Measurements from ENCODE around the gene PAK5.

The PAK5 gene

DNA sequence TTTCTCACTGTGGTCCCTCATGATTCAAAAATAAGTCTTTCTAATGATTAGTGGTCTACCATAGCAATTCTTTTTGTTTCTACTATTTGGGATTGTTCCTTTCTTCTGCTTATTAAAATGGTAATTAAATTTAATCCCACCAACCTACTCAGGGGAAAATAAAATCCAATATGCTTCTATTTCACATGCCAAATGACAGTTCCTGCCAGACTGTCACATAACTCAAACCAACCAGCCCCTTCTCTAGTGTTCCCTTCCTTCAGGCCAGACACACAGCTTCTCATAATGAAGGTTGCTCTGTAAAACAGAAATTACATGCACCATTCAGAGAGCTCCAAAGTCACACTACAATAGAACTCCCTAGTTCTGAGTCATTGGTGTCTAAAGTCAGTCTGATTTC lies 23.2 kb downstream of the PAK5 start:
- H3K4me2 ChIP-seq (ENCODE audit: low read length) = no peak overlapping the region
- H2AFZ ChIP-seq = no peak overlapping the region
- no peaks in the 10 kb centered on the region for H3K27me3 ChIP-seq (ENCODE audit: control insufficient read depth, insufficient read depth, low read length)
- no peaks in the 10 kb centered on the region for H3K36me3 ChIP-seq (ENCODE audit: control insufficient read depth, insufficient read depth, low read length)
- no peaks in the 10 kb centered on the region for H3K9me3 ChIP-seq (ENCODE audit: control insufficient read depth, low read length)
- TF ChIP-seq, protein P1, sequence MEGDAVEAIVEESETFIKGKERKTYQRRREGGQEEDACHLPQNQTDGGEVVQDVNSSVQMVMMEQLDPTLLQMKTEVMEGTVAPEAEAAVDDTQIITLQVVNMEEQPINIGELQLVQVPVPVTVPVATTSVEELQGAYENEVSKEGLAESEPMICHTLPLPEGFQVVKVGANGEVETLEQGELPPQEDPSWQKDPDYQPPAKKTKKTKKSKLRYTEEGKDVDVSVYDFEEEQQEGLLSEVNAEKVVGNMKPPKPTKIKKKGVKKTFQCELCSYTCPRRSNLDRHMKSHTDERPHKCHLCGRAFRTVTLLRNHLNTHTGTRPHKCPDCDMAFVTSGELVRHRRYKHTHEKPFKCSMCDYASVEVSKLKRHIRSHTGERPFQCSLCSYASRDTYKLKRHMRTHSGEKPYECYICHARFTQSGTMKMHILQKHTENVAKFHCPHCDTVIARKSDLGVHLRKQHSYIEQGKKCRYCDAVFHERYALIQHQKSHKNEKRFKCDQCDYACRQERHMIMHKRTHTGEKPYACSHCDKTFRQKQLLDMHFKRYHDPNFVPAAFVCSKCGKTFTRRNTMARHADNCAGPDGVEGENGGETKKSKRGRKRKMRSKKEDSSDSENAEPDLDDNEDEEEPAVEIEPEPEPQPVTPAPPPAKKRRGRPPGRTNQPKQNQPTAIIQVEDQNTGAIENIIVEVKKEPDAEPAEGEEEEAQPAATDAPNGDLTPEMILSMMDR (IDR thresholded peaks at IDR 0.05) = no peak
- no peaks in the 10 kb centered on the region for H3K4me1 ChIP-seq
- H3K9ac ChIP-seq = no peak overlapping the region
- no peak overlapping the region for H3K27ac ChIP-seq
- H3K4me3 ChIP-seq (ENCODE audit: low read depth, low read length) = no peak overlapping the region
- no peaks in the 10 kb centered on the region for H3K79me2 ChIP-seq

DNA sequence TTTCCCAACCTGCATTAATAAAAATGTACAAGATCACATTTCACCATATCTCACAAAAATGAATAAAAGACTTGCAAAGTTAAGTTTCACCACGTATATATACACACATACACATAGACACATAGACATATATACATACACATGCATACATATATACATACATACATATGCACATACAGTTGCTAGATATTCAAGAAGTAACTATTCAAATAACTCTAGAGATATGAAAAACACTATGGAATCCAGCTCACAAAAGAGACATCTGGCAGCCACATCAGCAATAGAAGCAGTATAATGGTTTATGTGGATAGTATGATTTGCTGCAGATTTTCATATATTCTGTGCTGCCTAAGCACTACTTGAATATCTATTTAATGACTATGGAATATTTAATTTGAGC lies 28.1 kb downstream of the PAK5 start:
- Histone ChIP-seq H2AFZ (no peak overlapping the region), H3K4me1 (no peaks in the 10 kb centered on the region), H3K27me3 (ENCODE audit: control insufficient read depth, insufficient read depth, low read length) (no peaks in the 10 kb centered on the region), H3K36me3 (ENCODE audit: control insufficient read depth, insufficient read depth, low read length) (no peaks in the 10 kb centered on the region), H3K9me3 (ENCODE audit: control insufficient read depth, low read length) (no peaks in the 10 kb centered on the region), H3K4me3 (ENCODE audit: low read depth, low read length) (no peak overlapping the region), H3K27ac (no peak overlapping the region), H3K79me2 (no peaks in the 10 kb centered on the region), H3K9ac (no peak overlapping the region), H3K4me2 (ENCODE audit: low read length) (no peak overlapping the region)
- TF ChIP-seq, protein P1 (IDR thresholded peaks at IDR 0.05) = no peak

DNA sequence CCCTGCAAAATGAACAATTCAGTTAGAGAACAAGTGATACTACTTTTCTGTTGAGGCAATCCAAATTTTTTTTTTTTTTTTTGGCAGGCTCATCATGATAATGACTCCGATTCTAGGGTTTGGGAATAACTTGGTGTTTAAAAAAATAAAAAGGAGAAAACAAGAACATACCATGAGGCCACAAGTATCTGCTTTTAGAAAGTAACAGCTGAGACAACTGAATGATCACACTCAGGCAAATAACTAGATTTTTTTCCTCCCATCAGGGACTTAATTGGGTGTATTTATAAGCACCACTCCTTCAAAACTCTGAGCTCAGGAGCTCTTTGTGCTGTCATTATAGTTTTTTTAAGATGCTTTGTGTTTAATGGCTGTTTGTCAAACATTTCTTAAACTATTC lies 29.6 kb downstream of the PAK5 start:
- Histone ChIP-seq H2AFZ (no peak overlapping the region), H3K27ac (no peak overlapping the region), H3K4me2 (ENCODE audit: low read length) (no peak overlapping the region), H3K79me2 (no peaks in the 10 kb centered on the region), H3K4me1 (no peaks in the 10 kb centered on the region), H3K9me3 (ENCODE audit: control insufficient read depth, low read length) (no peaks in the 10 kb centered on the region), H3K4me3 (ENCODE audit: low read depth, low read length) (no peak overlapping the region), H3K9ac (no peak overlapping the region), H3K36me3 (ENCODE audit: control insufficient read depth, insufficient read depth, low read length) (no peaks in the 10 kb centered on the region), H3K27me3 (ENCODE audit: control insufficient read depth, insufficient read depth, low read length) (no peaks in the 10 kb centered on the region)
- TF ChIP-seq, protein P1 (IDR thresholded peaks at IDR 0.05) = no peak

DNA sequence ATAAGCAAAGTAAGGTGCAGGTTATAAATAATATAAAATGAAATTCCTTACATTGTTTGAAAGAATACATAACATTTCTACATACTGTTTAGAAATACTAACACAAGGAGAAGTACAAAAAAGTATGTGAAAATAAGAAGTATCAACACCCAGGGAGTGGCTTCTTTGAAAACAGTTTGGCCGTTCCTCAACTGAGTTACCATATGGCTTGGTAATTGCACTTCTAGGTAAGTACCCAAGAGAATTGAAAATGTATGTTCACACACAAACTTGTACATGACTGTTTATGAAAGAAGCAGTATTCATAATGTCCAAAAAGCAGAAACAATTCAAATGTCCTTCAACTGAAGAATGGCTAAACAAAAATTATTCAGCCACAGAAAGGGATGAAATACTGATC lies 30.7 kb downstream of the PAK5 start:
- Histone ChIP-seq H3K79me2 (no peaks in the 10 kb centered on the region), H3K9me3 (ENCODE audit: control insufficient read depth, low read length) (no peaks in the 10 kb centered on the region), H3K4me3 (ENCODE audit: low read depth, low read length) (no peak overlapping the region), H3K27ac (no peak overlapping the region), H3K4me1 (no peaks in the 10 kb centered on the region), H2AFZ (no peak overlapping the region), H3K27me3 (ENCODE audit: control insufficient read depth, insufficient read depth, low read length) (no peaks in the 10 kb centered on the region), H3K4me2 (ENCODE audit: low read length) (no peak overlapping the region), H3K36me3 (ENCODE audit: control insufficient read depth, insufficient read depth, low read length) (no peaks in the 10 kb centered on the region), H3K9ac (no peak overlapping the region)
- TF ChIP-seq, protein P1 (IDR thresholded peaks at IDR 0.05) = no peak

DNA sequence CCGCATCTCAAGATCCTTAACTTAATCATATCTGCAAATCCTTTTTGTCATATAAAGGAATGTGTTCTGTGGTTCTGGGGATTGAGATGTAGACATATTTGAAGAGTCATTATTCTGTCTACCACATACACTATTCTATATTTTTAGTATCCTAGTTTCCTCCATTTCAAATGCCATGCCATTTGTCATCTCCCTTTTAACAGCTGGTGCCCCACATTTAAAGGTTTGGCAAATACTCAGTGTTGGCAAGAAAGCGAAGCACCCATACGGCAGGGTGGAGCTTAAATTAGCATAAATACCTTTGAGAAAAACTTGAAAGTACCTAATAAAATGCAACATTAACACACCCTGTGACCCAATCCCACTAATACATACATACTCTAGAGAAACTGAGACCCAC lies 31.7 kb downstream of the PAK5 start:
- Histone ChIP-seq H3K79me2 (no peaks in the 10 kb centered on the region), H3K4me2 (ENCODE audit: low read length) (no peak overlapping the region), H3K27ac (no peak overlapping the region), H3K9me3 (ENCODE audit: control insufficient read depth, low read length) (no peaks in the 10 kb centered on the region), H3K27me3 (ENCODE audit: control insufficient read depth, insufficient read depth, low read length) (no peaks in the 10 kb centered on the region), H2AFZ (no peak overlapping the region), H3K9ac (no peak overlapping the region), H3K36me3 (ENCODE audit: control insufficient read depth, insufficient read depth, low read length) (no peaks in the 10 kb centered on the region), H3K4me1 (no peaks in the 10 kb centered on the region), H3K4me3 (ENCODE audit: low read depth, low read length) (no peak overlapping the region)
- TF ChIP-seq, protein P1 (IDR thresholded peaks at IDR 0.05) = no peak
